IgD-negative memory B cell (primary cell): Measurements from ENCODE around the gene COL6A3. TPM values are rescaled to one million over a fixed set of nuclear protein-coding genes. Genes with fewer than 3 reads are reported as not detected.
"Not testable (repeated sequence)": the region's sequence is repeated elsewhere in the genome, so short reads cannot be mapped to it uniquely, and the experiment has no call there.

Source experiments
- H3K27ac Mint-ChIP-seq, 3 donors: one replicate each; pipeline ENCODE4 v1.8.0; 2020 to 2022; ENCODE audit warnings: mild to moderate bottlenecking in 3 of 3, mixed read lengths in 3 of 3, moderate library complexity in 1 of 3
- H3K27me3 Mint-ChIP-seq: one replicate; pipeline ENCODE4 v1.8.0; 2021; ENCODE audit warnings: mixed read lengths
- H3K36me3 Mint-ChIP-seq: one replicate; pipeline ENCODE4 v1.8.0; 2020; ENCODE audit warnings: mild to moderate bottlenecking, mixed read lengths
- H3K4me1 Mint-ChIP-seq, 3 donors: one replicate each; pipeline ENCODE4 v1.8.0; 2020 to 2022; ENCODE audit warnings: mixed read lengths in 3 of 3, mild to moderate bottlenecking in 1 of 3
- H3K4me3 Mint-ChIP-seq, 4 donors: one replicate each; pipeline ENCODE4 v1.8.0; 2020 to 2022; ENCODE audit warnings: mild to moderate bottlenecking in 4 of 4, mixed read lengths in 4 of 4, moderate library complexity in 3 of 4
- H3K9me3 Mint-ChIP-seq, 3 donors: one replicate each; pipeline ENCODE4 v1.8.0; 2020 to 2021; ENCODE audit warnings: mixed read lengths in 3 of 3, mild to moderate bottlenecking in 1 of 3
- polyA plus RNA-seq: library from polyadenylated mRNA; unstranded; fragments of 300-500 nt; fragmentation: Illumina TruSeq; gene quantifications from one replicate; pipeline ENCODE4 v1.2.3, GENCODE V29; 2021

Gene COL6A3
- polyA plus RNA-seq, 1 donor from 2014 or later = not detected

- H3K27ac Mint-ChIP-seq = no peak overlapping the region
- H3K4me3 Mint-ChIP-seq = no peak overlapping the region
- no peaks in the 10 kb centered on the region for H3K4me1 Mint-ChIP-seq
- no peaks in the 10 kb centered on the region for H3K36me3 Mint-ChIP-seq
- H3K9me3 Mint-ChIP-seq = peaks cover 0 to 13% (median 5%) of the 10 kb centered on the region in 3 donors
- H3K27me3 Mint-ChIP-seq = peaks cover 5% of the 10 kb centered on the region
Observed at GRCh38 chr2:237306787-237307170, 107.2 kb downstream of the COL6A3 start.

- H3K9me3 Mint-ChIP-seq = peaks cover 0 to 13% (median 6%) of the 10 kb centered on the region in 3 donors
- H3K27me3 Mint-ChIP-seq = peaks cover 5% of the 10 kb centered on the region
- H3K27ac Mint-ChIP-seq = no peak overlapping the region
- no peaks in the 10 kb centered on the region for H3K36me3 Mint-ChIP-seq
- no peaks in the 10 kb centered on the region for H3K4me1 Mint-ChIP-seq
- H3K4me3 Mint-ChIP-seq = no peak overlapping the region
Observed at GRCh38 chr2:237306083-237306786, 107.7 kb downstream of the COL6A3 start.

DNA sequence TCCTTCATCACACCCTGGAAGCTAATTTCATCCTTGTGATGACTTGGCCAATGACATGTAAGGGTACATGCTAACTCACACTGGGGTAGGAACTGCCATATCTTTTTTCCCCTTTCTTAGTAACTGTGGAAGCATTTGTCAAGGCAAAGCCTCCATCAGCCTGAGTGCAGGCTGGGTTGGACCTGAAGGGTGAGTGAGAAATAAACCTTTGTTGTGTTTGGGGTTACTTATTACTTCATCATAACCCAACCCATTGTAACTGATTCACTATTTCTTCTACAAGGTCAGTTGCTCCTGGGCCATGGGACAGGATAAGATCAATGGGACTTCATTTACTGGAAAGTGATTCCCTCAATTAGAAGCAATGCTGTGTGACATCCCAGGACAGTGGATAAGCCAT is 108.4 kb downstream of the COL6A3 start:
- H3K4me3 Mint-ChIP-seq = no peak overlapping the region
- no peaks in the 10 kb centered on the region for H3K4me1 Mint-ChIP-seq
- peaks cover 0 to 13% (median 7%) of the 10 kb centered on the region in 3 donors for H3K9me3 Mint-ChIP-seq
- H3K36me3 Mint-ChIP-seq = no peaks in the 10 kb centered on the region
- peaks cover 5% of the 10 kb centered on the region for H3K27me3 Mint-ChIP-seq
- H3K27ac Mint-ChIP-seq = no peak overlapping the region

DNA sequence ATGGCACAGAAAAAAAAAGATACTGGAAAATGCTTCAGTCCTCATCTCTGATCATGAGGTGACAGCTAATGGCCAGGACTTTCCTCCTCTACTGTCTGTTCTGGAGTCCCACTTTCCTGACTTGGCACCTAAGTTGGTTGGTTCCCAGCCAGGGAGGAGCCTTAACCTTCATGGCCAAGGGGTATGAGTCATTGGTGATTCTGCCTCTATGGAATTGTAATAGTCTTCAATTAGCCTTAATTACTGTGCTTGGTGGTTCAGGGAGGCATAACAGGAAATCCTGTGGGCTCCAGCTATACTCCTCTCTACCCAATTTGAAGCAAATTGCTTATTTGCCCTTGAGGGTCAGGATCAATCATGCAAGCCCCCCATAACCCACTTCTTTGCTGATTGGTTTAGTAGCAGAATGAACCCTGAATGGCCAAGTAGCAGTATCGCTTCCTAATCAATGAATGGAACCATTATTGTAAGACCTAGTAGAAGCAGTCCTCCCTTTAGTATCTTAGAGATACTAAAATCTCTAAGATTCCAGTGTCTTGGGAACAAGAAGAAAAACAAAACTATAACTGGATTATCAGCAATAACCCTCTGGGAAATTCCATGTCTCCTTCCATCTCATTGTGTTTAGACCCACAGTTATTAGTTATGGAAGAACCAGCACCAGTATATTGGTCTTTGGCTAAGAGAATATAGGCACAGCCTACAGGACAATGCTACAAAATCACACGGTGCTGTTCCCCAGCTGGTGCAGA is 109.0 kb downstream of the COL6A3 start:
- no peak overlapping the region for H3K4me3 Mint-ChIP-seq
- H3K27me3 Mint-ChIP-seq = peaks cover 5% of the 10 kb centered on the region
- no peak overlapping the region for H3K27ac Mint-ChIP-seq
- H3K36me3 Mint-ChIP-seq = no peaks in the 10 kb centered on the region
- H3K4me1 Mint-ChIP-seq = no peaks in the 10 kb centered on the region
- H3K9me3 Mint-ChIP-seq = peaks cover 0 to 13% (median 7%) of the 10 kb centered on the region in 3 donors

- H3K27me3 Mint-ChIP-seq, H3K27ac Mint-ChIP-seq, H3K4me1 Mint-ChIP-seq, H3K36me3 Mint-ChIP-seq, H3K4me3 Mint-ChIP-seq: not testable (repeated sequence)
- peaks cover 0 to 13% (median 7%) of the 10 kb centered on the region in 3 donors for H3K9me3 Mint-ChIP-seq
Observed at GRCh38 chr2:237303244-237303643, 110.7 kb downstream of the COL6A3 start.

GRCh38 chr2:237301595-237301994 is 112.4 kb downstream of the COL6A3 start:
- H3K4me3 Mint-ChIP-seq = no peak overlapping the region
- peaks cover 6% of the 10 kb centered on the region for H3K27me3 Mint-ChIP-seq
- no peaks in the 10 kb centered on the region for H3K36me3 Mint-ChIP-seq
- H3K4me1 Mint-ChIP-seq = no peaks in the 10 kb centered on the region
- no peak overlapping the region for H3K27ac Mint-ChIP-seq
- peaks cover 0 to 13% (median 7%) of the 10 kb centered on the region in 3 donors for H3K9me3 Mint-ChIP-seq

DNA sequence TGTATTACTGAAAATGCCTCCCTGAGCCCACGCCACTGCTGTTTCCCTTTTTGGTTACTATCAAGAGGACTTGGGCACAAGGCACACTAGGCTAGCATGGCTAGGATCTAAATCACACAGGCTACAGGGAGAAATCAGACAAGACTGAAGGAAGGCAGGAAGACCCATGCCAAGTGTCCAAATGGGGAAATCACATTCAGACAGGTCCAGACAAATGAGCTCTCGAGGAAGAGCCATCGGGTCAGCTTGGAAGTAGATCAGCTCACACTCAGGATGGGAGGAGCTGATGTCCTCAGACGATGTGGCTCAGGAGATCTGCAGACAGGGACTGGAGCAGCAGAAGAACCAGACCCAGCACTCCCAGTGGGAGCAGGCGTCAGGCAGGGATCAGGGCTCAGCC is 113.2 kb downstream of the COL6A3 start:
- Mint-ChIP-seq H3K27ac (no peak overlapping the region), H3K36me3 (no peaks in the 10 kb centered on the region)

DNA sequence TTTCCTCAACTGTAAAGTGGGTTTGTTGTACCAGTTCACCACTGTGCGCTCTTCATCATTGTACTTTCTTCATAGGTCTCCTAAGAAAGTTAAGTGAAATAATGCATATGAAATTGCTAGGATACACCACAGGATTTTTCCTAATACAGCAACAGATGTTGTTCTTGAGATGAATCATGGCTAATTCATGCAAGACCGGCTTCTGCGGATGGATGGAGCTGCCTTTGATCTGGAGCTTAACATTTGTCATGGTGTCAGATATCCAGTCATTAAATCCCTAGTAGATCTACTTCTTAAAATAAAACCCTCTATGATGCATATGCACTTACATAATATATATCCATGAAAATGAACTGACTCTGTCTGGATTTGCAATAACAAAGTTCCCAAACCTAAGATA is 114.1 kb downstream of the COL6A3 start:
- Mint-ChIP-seq H3K36me3 (no peaks in the 10 kb centered on the region), H3K9me3 (peaks cover 0 to 14% (median 9%) of the 10 kb centered on the region in 3 donors), H3K27me3 (peaks cover 6% of the 10 kb centered on the region), H3K4me1 (no peaks in the 10 kb centered on the region), H3K27ac (no peak overlapping the region), H3K4me3 (no peak overlapping the region)

More for the DNA sequence above, 113.2 kb downstream of the COL6A3 start:
- H3K4me3 Mint-ChIP-seq = peak overlapping the region in 1 of 4 donors; percentile 14
- H3K4me1 Mint-ChIP-seq = no peaks in the 10 kb centered on the region
- peaks cover 0 to 13% (median 9%) of the 10 kb centered on the region in 3 donors for H3K9me3 Mint-ChIP-seq
- H3K27me3 Mint-ChIP-seq = peaks cover 6% of the 10 kb centered on the region

DNA sequence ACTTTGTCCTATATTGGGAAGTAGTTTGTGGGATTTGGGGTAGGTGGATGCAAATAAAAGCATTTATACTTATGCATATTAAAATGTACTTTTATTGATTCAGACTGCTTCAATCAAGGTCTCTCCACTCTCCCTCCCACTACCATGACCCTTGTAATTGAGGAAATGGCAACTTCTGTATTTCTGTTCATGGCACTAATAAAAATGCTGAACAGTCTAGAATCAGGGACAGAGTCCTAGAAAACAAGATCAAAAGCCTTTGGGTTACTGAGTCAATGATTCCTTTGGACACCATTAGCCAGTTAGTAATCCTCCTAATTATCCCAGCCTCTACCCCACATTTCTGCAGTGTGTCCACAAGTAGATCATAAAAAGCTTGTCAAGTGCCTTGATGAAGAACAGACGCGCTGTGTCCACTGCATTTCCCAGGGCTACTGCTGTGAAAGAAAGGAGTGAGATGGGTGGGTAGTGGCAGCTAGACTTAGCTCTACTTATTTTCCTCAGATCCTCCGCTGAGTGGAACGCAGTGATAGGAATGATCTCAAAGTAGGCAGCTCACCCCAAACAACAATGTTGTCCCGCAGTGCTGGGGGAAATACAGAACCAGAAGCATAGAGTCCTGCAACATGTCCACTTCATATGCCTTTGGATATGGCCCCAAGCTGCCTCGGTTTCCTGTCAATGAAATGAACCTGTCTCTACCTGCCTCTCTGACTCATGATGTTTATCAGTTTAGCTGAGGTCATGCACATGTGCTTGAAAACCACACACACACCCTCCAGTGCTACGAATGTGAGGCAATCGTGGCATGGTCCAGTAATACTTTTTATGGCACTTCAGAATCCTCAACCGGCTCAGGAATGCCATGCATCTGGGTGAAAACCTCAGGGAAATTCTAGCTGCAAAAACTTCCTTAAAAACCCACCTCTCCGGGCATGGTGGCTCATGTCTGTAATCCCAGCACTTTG is 115.5 kb downstream of the COL6A3 start:
- H3K36me3 Mint-ChIP-seq = no peaks in the 10 kb centered on the region
- H3K9me3 Mint-ChIP-seq = peaks cover 0 to 14% (median 6%) of the 10 kb centered on the region in 3 donors
- no peaks in the 10 kb centered on the region for H3K4me1 Mint-ChIP-seq
- H3K4me3 Mint-ChIP-seq = no peak overlapping the region
- H3K27me3 Mint-ChIP-seq = peaks cover 6% of the 10 kb centered on the region
- no peak overlapping the region for H3K27ac Mint-ChIP-seq

DNA sequence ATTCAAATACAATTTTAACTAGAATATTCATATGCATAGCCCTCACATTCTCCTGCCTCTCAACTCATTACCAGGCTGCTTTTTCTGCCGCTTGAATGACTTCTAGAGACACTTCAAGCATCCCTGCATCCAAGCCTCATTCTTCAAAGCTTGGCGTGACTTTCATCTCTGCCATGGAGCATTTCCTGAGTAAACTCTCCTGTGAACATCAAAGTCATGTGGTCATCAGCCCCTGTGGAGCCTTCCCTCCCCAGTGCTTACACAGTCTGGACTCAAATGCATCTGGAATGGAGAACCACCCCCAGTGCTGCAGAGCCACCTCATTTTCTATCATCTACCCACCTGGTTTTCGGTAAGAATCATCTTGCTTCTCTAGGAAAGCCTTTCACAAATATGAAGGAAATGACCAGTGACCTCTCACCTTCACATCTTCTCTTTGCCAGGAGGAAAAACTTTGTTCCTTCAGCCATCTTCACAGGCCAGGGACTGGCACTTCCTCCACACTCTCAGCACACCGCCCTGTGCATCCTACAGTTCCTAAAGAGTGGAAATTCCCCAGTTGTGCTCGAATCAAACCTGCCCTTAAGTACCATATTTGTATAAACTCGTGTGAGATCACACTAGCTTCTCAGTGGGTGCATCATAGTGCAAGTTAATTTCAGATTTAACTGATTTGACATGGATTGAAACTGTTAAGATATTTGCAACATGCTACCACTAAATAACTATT is 116.4 kb downstream of the COL6A3 start:
- Mint-ChIP-seq H3K27ac (no peak overlapping the region), H3K9me3 (peaks cover 0 to 10% (median 5%) of the 10 kb centered on the region in 3 donors), H3K4me1 (no peaks in the 10 kb centered on the region), H3K4me3 (no peak overlapping the region), H3K27me3 (peaks cover 6% of the 10 kb centered on the region), H3K36me3 (no peaks in the 10 kb centered on the region)

GRCh38 chr2:237296756-237297155 is 117.2 kb downstream of the COL6A3 start:
- Mint-ChIP-seq H3K36me3 (no peaks in the 10 kb centered on the region), H3K27me3 (peaks cover 6% of the 10 kb centered on the region), H3K27ac (no peak overlapping the region), H3K9me3 (peaks cover 0 to 6% (median 4%) of the 10 kb centered on the region in 3 donors), H3K4me1 (no peaks in the 10 kb centered on the region), H3K4me3 (no peak overlapping the region)

GRCh38 chr2:237295889-237296480 is 118.0 kb downstream of the COL6A3 start:
- H3K4me1 Mint-ChIP-seq = peaks cover 0 to 4% (median 0%) of the 10 kb centered on the region in 3 donors
- no peak overlapping the region for H3K4me3 Mint-ChIP-seq
- no peak overlapping the region for H3K27ac Mint-ChIP-seq
- peaks cover 11% of the 10 kb centered on the region for H3K27me3 Mint-ChIP-seq
- no peaks in the 10 kb centered on the region for H3K36me3 Mint-ChIP-seq
- peaks cover 0 to 6% (median 4%) of the 10 kb centered on the region in 3 donors for H3K9me3 Mint-ChIP-seq

GRCh38 chr2:237294460-237294859 is 119.5 kb downstream of the COL6A3 start:
- Mint-ChIP-seq H3K4me3 (no peak overlapping the region), H3K27ac (no peak overlapping the region), H3K36me3 (no peaks in the 10 kb centered on the region)

DNA sequence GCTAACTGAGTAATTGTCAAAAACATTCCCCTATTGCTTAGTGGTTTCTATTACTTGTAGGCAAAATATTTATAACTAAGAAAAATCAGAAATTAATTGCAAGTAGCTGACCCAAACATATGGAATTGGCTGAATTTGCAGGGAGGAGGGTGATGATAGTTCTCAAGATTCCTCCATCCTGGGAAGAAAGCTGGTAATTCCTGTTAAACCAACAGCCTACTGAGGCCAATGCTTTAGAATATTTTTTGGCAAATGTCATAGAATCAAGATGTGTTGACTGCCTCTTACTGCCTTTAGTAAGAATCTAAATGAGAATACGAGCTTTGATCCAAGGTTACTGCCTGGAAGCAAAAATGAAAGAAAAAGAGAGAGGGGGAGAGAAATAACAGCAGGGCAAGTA is 120.0 kb downstream of the COL6A3 start:
- Mint-ChIP-seq H3K27me3 (peaks cover 17% of the 10 kb centered on the region), H3K4me3 (no peak overlapping the region), H3K27ac (no peak overlapping the region), H3K4me1 (peaks cover 0 to 4% (median 0%) of the 10 kb centered on the region in 3 donors), H3K36me3 (peaks cover under 1% of the 10 kb centered on the region), H3K9me3 (peaks cover 0 to 6% (median 4%) of the 10 kb centered on the region in 3 donors)

More at GRCh38 chr2:237294460-237294859, 119.5 kb downstream of the COL6A3 start:
- peaks cover 13% of the 10 kb centered on the region for H3K27me3 Mint-ChIP-seq
- peaks cover 0 to 4% (median 0%) of the 10 kb centered on the region in 3 donors for H3K4me1 Mint-ChIP-seq
- H3K9me3 Mint-ChIP-seq = peaks cover 0 to 6% (median 4%) of the 10 kb centered on the region in 3 donors
